Measurements from ENCODE around the gene PTPRC.
A peak's percentile ranks its signal among the peaks of the same experiment; 100 is the strongest.

PTPRC gene

DNA sequence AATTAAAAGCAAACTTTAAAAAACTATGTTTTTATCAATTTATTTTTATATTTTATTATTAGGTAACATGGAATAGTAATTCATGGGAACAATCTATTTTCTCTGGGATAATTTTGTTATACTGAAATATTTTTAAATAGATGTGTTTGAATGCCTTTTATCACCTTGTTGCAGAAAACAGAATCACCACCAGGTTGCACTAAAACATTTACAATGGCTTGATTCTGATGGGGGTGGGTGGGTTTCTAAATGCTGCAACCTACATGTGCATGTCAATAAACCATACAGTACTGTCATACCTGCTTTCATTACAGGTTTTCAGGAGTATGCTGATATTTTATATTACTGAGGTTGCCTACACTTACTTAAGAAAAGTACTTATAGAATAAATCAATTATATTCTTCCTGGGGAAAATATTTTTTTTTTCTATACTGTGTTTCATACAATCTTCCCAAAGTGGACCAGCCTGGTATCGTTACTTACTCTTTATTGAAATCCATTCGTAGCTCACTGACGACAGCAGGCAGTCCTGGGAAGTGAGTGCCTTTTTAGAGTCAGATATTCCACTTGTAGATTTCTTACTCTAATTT is 132.8 kb downstream of the PTPRC start:
- TF ChIP-seq, protein P1, sequence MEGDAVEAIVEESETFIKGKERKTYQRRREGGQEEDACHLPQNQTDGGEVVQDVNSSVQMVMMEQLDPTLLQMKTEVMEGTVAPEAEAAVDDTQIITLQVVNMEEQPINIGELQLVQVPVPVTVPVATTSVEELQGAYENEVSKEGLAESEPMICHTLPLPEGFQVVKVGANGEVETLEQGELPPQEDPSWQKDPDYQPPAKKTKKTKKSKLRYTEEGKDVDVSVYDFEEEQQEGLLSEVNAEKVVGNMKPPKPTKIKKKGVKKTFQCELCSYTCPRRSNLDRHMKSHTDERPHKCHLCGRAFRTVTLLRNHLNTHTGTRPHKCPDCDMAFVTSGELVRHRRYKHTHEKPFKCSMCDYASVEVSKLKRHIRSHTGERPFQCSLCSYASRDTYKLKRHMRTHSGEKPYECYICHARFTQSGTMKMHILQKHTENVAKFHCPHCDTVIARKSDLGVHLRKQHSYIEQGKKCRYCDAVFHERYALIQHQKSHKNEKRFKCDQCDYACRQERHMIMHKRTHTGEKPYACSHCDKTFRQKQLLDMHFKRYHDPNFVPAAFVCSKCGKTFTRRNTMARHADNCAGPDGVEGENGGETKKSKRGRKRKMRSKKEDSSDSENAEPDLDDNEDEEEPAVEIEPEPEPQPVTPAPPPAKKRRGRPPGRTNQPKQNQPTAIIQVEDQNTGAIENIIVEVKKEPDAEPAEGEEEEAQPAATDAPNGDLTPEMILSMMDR (IDR thresholded peaks at IDR 0.05; ENCODE audit: insufficient read depth, low read depth, low read length, missing control alignments), result peak; percentile 55
- no peak overlapping the region for H3K4me3 ChIP-seq (ENCODE audit: low read length)
- peak; percentile 44 for DNase-seq (ENCODE audit: low read depth)

- no peak for DNase-seq (ENCODE audit: low read depth)
- TF ChIP-seq, protein P1 (IDR thresholded peaks at IDR 0.05; ENCODE audit: insufficient read depth, low read depth, low read length, missing control alignments), result no peak
- H3K4me3 ChIP-seq (ENCODE audit: low read length), result no peak overlapping the region
Measured at GRCh38 chr1:198772626-198773025, 133.8 kb downstream of the PTPRC start.

DNA sequence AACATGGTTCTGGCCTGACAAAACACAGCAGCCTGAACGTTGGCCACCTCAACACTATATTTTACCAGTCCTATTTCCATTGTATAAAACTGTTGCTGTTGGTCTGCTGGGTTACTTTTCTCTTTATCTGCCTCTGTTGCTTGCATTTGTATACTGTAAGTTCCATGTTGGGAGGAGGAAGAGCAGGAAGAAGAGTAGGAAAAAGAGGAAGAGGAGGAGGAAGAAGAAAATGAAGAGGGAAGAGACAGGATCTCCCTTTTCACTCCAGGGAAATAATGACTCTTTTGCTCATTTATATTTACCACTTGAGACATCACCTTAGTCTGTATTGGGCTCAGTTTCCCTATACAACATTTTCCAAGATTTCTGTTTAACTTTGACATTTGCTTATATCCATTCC is 134.2 kb downstream of the PTPRC start:
- TF ChIP-seq, protein P1 (IDR thresholded peaks at IDR 0.05; ENCODE audit: insufficient read depth, low read depth, low read length, missing control alignments), result no peak
- DNase-seq (ENCODE audit: low read depth), result no peak
- H3K4me3 ChIP-seq (ENCODE audit: low read length), result no peak overlapping the region

- no peak for DNase-seq (ENCODE audit: low read depth)
- TF ChIP-seq, protein P1 (IDR thresholded peaks at IDR 0.05; ENCODE audit: insufficient read depth, low read depth, low read length, missing control alignments), result no peak
- no peak overlapping the region for H3K4me3 ChIP-seq (ENCODE audit: low read length)
Measured at GRCh38 chr1:198773523-198773922, 134.7 kb downstream of the PTPRC start.

DNA sequence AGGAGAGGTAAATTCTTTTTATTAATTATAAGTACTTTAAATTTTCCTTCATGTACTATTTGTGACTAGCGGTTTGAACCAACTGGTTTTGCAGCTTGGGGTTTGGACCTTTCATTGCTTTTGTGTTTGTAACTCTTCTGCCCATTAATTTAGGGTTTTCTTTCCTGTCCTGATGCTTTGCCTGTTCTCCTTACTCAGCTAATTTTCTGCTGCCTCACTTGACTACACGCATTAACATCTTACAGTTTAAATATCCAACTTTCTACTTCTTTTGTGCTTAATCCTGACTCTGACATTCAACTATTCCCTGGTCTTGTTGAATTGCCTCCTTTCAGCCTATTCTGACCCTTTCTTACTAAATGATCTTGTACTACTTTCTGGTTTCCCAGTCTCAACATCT is 135.6 kb downstream of the PTPRC start:
- no peak for DNase-seq (ENCODE audit: low read depth)
- no peak overlapping the region for H3K4me3 ChIP-seq (ENCODE audit: low read length)
- TF ChIP-seq, protein P1 (IDR thresholded peaks at IDR 0.05; ENCODE audit: insufficient read depth, low read depth, low read length, missing control alignments), result no peak

- TF ChIP-seq, protein P1 (IDR thresholded peaks at IDR 0.05; ENCODE audit: insufficient read depth, low read depth, low read length, missing control alignments), result no peak
- no peak for DNase-seq (ENCODE audit: low read depth)
- no peak overlapping the region for H3K4me3 ChIP-seq (ENCODE audit: low read length)
Measured at GRCh38 chr1:198775606-198776005, 136.8 kb downstream of the PTPRC start.

- peak; percentile 90 for DNase-seq (ENCODE audit: low read depth)
- H3K4me3 ChIP-seq (ENCODE audit: low read length), result no peak overlapping the region
- TF ChIP-seq, protein P1 (IDR thresholded peaks at IDR 0.05; ENCODE audit: insufficient read depth, low read depth, low read length, missing control alignments), result no peak
Measured at GRCh38 chr1:198776602-198777029, 137.8 kb downstream of the PTPRC start.

Measured in epithelial cell of esophagus (primary cell).